Ishikawa (cell line): ENCODE measurements around the gene FAM20B.
A peak's percentile ranks its signal among the peaks of the same experiment; 100 is the strongest.

Experiments
- CEBPB ChIP-seq: IDR thresholded peaks from 2 replicates; pipeline ENCODE4 v1.6.1; 2012
- CREB1 ChIP-seq: IDR thresholded peaks from 2 replicates; pipeline ENCODE4 v1.6.1; 2012; ENCODE audit warnings: low read depth
- EGR1 ChIP-seq: IDR thresholded peaks from 2 replicates; pipeline ENCODE4 v1.6.1; 2012
- EP300 ChIP-seq: IDR thresholded peaks from 2 replicates; pipeline ENCODE4 v1.6.1; 2012; ENCODE audit warnings: borderline replicate concordance
- FOXM1 ChIP-seq: IDR thresholded peaks from 2 replicates; pipeline ENCODE4 v1.6.1; 2012; ENCODE audit warnings: low read depth, borderline replicate concordance
- NFIC ChIP-seq: IDR thresholded peaks from 2 replicates; pipeline ENCODE4 v1.6.1; 2012
- RAD21 ChIP-seq: IDR thresholded peaks from 2 replicates; pipeline ENCODE4 v1.6.1; 2012; ENCODE audit warnings: low read depth
- TAF1 ChIP-seq: IDR thresholded peaks from 2 replicates; pipeline ENCODE4 v1.6.1; 2012; ENCODE audit warnings: low read depth, mild to moderate bottlenecking
- TCF12 ChIP-seq: IDR thresholded peaks from 2 replicates; pipeline ENCODE4 v1.6.1; 2012; ENCODE audit warnings: low read depth
- TEAD4 ChIP-seq: IDR thresholded peaks from 2 replicates; pipeline ENCODE4 v1.6.1; 2012
- YY1 ChIP-seq: IDR thresholded peaks from 2 replicates; pipeline ENCODE4 v1.6.1; 2012; ENCODE audit warnings: low read depth
- ZBTB7A ChIP-seq: IDR thresholded peaks from 2 replicates; pipeline ENCODE4 v1.6.1; 2012; ENCODE audit warnings: low read depth
- TF ChIP-seq, protein P1 (sequence below): IDR thresholded peaks from 2 replicates; pipeline ENCODE4 v1.6.1; 2012
- TF ChIP-seq, protein P2 (sequence below): IDR thresholded peaks from 2 replicates; pipeline ENCODE4 v1.6.1; 2012
- TF ChIP-seq, protein P3 (sequence below): IDR thresholded peaks from 2 replicates; pipeline ENCODE4 v1.6.1; 2012; ENCODE audit warnings: low read depth, mild to moderate bottlenecking

FAM20B gene, protein sequence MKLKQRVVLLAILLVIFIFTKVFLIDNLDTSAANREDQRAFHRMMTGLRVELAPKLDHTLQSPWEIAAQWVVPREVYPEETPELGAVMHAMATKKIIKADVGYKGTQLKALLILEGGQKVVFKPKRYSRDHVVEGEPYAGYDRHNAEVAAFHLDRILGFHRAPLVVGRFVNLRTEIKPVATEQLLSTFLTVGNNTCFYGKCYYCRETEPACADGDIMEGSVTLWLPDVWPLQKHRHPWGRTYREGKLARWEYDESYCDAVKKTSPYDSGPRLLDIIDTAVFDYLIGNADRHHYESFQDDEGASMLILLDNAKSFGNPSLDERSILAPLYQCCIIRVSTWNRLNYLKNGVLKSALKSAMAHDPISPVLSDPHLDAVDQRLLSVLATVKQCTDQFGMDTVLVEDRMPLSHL

DNA sequence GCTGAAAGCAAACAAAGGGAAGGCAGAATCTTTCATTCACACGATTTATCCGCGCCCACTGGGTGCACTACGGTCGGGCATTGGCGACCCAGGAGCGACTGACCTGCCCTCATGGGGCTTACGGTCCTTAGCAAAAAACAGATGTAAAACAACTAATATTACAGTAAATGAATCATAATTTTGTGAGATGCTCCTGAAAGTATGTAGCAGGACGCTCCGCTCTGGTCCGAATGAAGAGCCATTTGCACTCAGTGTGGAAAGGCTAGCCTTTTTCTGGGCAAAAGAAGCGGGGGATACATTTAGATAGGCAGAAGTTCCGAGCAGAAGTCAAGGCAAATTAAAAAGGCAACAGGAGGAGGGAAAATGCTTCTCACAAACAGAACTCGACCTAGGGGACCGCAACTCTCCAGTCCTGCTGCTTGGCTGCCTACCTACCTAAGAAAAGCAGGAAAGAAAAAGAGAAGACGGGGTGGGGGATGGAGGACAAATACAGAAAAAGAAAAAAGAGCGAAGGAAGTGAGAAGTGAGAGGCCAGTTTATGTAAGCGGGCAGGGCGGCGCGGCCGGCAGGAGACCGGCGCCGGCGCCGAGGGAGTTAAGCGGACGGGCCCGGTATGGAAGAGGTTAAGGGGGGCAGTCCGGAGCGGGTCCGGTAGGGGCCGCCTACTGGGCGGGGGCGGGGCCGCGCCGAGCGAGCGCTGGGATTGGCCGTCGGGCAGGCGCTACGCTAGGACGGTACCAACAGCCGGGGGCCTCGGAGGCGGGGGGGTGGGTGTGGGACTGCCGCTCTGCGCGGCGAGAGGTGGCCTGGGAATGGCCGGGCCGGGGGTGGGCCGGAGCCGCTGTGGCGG is at the start of gene FAM20B:
TSS of gene FAM20B (plus strand) at position 770 of the 850 bp plus-strand sequence. CDS start 17,954 bp downstream, outside the sequence.
- 0 out of 2 replicates have a peak, but pooled peaks have one; percentile 14 for TF ChIP-seq YY1
- TF ChIP-seq TAF1 = no peak
- TF ChIP-seq EP300 = 0 out of 2 replicates have a peak, but pooled peaks have one; percentile 11

DNA sequence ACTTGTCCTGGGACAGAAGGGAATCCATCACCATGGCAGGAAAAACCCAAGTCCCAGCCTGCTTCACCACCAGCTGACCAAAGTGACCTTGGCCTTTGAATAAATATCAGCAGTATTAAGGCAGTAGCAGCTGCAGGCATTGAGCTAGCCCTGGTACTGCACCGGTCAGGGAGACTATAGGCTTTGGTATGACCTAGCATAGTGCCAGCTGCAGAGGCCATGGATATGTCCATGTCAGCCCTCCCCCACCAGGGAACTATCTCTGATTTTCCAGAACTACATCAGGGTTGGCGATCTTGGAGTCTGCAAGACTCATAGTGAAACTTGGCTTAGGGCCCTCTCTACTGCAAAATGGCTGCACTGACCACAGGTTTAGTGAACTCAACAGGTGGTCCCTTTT is 49.2 kb upstream of the FAM20B start:
- TF ChIP-seq, protein P1, sequence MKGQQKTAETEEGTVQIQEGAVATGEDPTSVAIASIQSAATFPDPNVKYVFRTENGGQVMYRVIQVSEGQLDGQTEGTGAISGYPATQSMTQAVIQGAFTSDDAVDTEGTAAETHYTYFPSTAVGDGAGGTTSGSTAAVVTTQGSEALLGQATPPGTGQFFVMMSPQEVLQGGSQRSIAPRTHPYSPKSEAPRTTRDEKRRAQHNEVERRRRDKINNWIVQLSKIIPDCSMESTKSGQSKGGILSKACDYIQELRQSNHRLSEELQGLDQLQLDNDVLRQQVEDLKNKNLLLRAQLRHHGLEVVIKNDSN = no peak
- TF ChIP-seq TAF1 = no peak
- no peak for TF ChIP-seq NFIC
- no peak for TF ChIP-seq RAD21
- TF ChIP-seq, protein P2, sequence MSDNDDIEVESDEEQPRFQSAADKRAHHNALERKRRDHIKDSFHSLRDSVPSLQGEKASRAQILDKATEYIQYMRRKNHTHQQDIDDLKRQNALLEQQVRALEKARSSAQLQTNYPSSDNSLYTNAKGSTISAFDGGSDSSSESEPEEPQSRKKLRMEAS = no peak
- no peak for TF ChIP-seq CREB1

DNA sequence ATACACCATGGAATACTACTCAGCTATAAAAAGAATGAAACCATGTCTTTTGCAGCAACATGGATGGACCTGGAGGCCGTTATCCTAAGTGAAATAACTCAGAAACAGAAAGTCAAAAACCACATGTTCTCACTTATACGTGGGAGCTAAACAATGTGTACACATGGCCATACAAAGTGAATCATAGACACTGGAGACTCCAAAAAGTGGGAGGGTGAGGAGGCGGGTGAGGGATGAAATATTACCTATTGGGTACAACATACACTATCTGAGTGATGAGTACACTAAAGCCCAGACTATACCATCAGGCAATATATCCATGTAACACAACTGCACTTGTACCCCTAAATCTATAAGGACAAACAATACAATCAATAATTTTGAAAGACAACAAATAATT is 39.5 kb upstream of the FAM20B start:
- TF ChIP-seq RAD21 (no peak), EGR1 (no peak), TAF1 (no peak), ZBTB7A (no peak), TEAD4 (no peak), CEBPB (no peak), YY1 (no peak), NFIC (no peak), CREB1 (no peak), TCF12 (no peak), FOXM1 (no peak), EP300 (no peak)
- TF ChIP-seq, protein P1 = no peak
- TF ChIP-seq, protein P3, sequence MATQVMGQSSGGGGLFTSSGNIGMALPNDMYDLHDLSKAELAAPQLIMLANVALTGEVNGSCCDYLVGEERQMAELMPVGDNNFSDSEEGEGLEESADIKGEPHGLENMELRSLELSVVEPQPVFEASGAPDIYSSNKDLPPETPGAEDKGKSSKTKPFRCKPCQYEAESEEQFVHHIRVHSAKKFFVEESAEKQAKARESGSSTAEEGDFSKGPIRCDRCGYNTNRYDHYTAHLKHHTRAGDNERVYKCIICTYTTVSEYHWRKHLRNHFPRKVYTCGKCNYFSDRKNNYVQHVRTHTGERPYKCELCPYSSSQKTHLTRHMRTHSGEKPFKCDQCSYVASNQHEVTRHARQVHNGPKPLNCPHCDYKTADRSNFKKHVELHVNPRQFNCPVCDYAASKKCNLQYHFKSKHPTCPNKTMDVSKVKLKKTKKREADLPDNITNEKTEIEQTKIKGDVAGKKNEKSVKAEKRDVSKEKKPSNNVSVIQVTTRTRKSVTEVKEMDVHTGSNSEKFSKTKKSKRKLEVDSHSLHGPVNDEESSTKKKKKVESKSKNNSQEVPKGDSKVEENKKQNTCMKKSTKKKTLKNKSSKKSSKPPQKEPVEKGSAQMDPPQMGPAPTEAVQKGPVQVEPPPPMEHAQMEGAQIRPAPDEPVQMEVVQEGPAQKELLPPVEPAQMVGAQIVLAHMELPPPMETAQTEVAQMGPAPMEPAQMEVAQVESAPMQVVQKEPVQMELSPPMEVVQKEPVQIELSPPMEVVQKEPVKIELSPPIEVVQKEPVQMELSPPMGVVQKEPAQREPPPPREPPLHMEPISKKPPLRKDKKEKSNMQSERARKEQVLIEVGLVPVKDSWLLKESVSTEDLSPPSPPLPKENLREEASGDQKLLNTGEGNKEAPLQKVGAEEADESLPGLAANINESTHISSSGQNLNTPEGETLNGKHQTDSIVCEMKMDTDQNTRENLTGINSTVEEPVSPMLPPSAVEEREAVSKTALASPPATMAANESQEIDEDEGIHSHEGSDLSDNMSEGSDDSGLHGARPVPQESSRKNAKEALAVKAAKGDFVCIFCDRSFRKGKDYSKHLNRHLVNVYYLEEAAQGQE = no peak
- TF ChIP-seq, protein P2 = no peak

DNA sequence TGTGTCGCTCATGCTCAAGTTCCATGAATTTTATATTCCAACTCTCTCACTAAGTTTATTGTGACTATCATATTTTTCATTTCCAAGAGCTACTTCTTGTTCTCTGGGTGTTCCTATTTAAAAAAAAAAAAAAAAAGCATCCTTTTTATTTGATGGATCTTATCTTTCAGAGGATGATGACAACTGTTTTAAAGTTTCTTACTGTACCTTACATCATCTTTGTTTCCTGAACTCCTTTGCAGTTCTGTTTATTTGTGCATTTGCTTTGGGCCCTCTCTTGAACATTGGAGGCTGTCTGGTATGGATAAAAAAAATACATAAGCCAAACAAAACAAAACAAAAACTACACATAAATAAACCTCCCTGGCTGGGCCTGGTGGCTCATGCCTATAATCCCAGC is 32.1 kb upstream of the FAM20B start:
- TF ChIP-seq CEBPB (no peak), EP300 (no peak), EGR1 (no peak), YY1 (no peak), CREB1 (no peak), TCF12 (no peak), NFIC (no peak)
- TF ChIP-seq, protein P3 = no peak
- TF ChIP-seq, protein P2 = no peak

DNA sequence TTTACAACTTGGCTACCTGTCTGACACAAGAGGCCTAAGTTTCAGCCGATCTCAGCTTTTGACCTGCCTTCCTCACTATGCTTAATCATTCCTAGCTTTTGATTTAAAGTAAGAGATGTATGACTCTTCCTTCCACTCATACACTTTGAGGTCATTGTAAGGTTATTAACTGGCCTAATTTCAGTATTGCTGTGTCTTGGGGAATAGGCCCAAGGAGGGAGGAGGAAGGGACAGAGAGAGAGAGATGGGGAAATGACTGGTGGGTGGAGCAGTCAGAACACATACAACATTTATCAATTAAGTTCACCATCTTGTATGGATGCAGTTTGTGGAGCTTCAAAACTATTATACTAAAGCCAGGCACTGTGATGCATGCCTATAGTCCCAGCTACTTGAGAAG is 28.3 kb upstream of the FAM20B start:
- TF ChIP-seq CREB1 = no peak

DNA sequence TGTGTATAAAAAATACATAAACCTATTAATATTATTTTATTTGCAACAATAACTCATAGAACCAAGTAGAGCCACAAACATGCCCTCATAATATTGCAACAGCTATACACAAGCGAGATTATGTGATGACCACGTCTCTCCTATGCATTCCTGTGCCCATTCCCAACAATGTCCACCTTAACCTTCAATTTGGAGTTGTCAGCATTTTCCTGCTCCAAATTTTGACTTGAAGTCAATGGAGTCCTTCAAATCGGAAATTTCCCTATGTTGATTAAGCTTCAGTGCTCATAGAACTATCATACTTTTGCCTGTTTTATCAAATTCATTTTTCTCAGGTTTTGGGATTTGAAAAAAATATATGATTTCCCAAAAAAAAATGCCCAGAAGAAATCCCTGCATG is 27.4 kb upstream of the FAM20B start:
- no peak for TF ChIP-seq TAF1
- no peak for TF ChIP-seq CREB1
- no peak for TF ChIP-seq EGR1
- no peak for TF ChIP-seq CEBPB
- TF ChIP-seq YY1 = no peak
- TF ChIP-seq FOXM1 = no peak
- no peak for TF ChIP-seq EP300
- no peak for TF ChIP-seq TCF12
- TF ChIP-seq, protein P2 = no peak
- TF ChIP-seq NFIC = no peak
- TF ChIP-seq TEAD4 = no peak
- TF ChIP-seq, protein P1 = no peak
- TF ChIP-seq RAD21 = no peak
- TF ChIP-seq, protein P3 = no peak
- TF ChIP-seq ZBTB7A = no peak
